ENCODE results near the gene FAM222B.
"Not testable (repeated sequence)": the region's sequence is repeated elsewhere in the genome, so short reads cannot be mapped to it uniquely, and the experiment has no call there.

FAM222B gene

GRCh38 chr17:28729950-28730330 is 112.7 kb downstream of the FAM222B start:
- Mint-ChIP-seq H3K4me3 (no peak overlapping the region), H3K9me3 (no peaks in the 10 kb centered on the region), H3K4me1 (ENCODE audit: low read depth) (peaks cover 31% of the 10 kb centered on the region), H3K27ac (peak overlapping the region; percentile 2), H3K36me3 (ENCODE audit: low read depth) (peaks cover 2% of the 10 kb centered on the region), H3K27me3 (ENCODE audit: low read depth) (no peaks in the 10 kb centered on the region)

GRCh38 chr17:28728364-28729200 is 114.0 kb downstream of the FAM222B start, which contains the start of gene NEK8:
Gene NEK8 (plus strand): TSS chr17:28728788. CDS start chr17:28728814, 26 bp downstream.
- H3K9me3 Mint-ChIP-seq: no peaks in the 10 kb centered on the region
- H3K4me1 Mint-ChIP-seq (ENCODE audit: low read depth): peaks cover 42% of the 10 kb centered on the region
- H3K4me3 Mint-ChIP-seq: peak within 1 kb of the TSS; percentile 91
- peak within 1 kb of the TSS; percentile 97 for H3K27ac Mint-ChIP-seq
- H3K27me3 Mint-ChIP-seq (ENCODE audit: low read depth): no peaks in the 10 kb centered on the region
- H3K36me3 Mint-ChIP-seq (ENCODE audit: low read depth): peaks cover 16% of the 10 kb centered on the region

- Mint-ChIP-seq H3K27ac (peak overlapping the region; percentile 97), H3K4me1 (ENCODE audit: low read depth) (peaks cover 45% of the 10 kb centered on the region), H3K4me3 (peak overlapping the region; percentile 91), H3K9me3 (no peaks in the 10 kb centered on the region), H3K36me3 (ENCODE audit: low read depth) (peaks cover 26% of the 10 kb centered on the region), H3K27me3 (ENCODE audit: low read depth) (no peaks in the 10 kb centered on the region)
These were observed 115.7 kb downstream of the FAM222B start for GRCh38 chr17:28726627-28727491.

- Mint-ChIP-seq H3K27ac (peak within 1 kb of the TSS; percentile 97), H3K27me3 (ENCODE audit: low read depth) (no peaks in the 10 kb centered on the region), H3K36me3 (ENCODE audit: low read depth) (peaks cover 30% of the 10 kb centered on the region), H3K9me3 (no peaks in the 10 kb centered on the region), H3K4me1 (ENCODE audit: low read depth) (peaks cover 48% of the 10 kb centered on the region), H3K4me3 (peak within 1 kb of the TSS; percentile 91)
These were observed 116.4 kb downstream of the FAM222B start, which contains the start of gene TLCD1 for GRCh38 chr17:28726226-28726626. Gene TLCD1 (minus strand): TSS chr17:28726233. CDS start chr17:28726097, 136 bp downstream.

- H3K4me1 Mint-ChIP-seq (ENCODE audit: low read depth): peaks cover 51% of the 10 kb centered on the region
These were observed 116.8 kb downstream of the FAM222B start for GRCh38 chr17:28725660-28726225.

GRCh38 chr17:28725166-28725659 is 117.4 kb downstream of the FAM222B start:
- Mint-ChIP-seq H3K36me3 (ENCODE audit: low read depth) (peaks cover 41% of the 10 kb centered on the region), H3K4me1 (ENCODE audit: low read depth) (peaks cover 54% of the 10 kb centered on the region), H3K27ac (peak overlapping the region; percentile 73), H3K9me3 (no peaks in the 10 kb centered on the region), H3K4me3 (peak overlapping the region; percentile 83), H3K27me3 (ENCODE audit: low read depth) (no peaks in the 10 kb centered on the region)

More at GRCh38 chr17:28725660-28726225, 116.8 kb downstream of the FAM222B start:
- peak overlapping the region; percentile 73 for H3K27ac Mint-ChIP-seq
- peaks cover 35% of the 10 kb centered on the region for H3K36me3 Mint-ChIP-seq (ENCODE audit: low read depth)
- H3K4me3 Mint-ChIP-seq: peak overlapping the region; percentile 83
- no peaks in the 10 kb centered on the region for H3K9me3 Mint-ChIP-seq
- no peaks in the 10 kb centered on the region for H3K27me3 Mint-ChIP-seq (ENCODE audit: low read depth)

- Mint-ChIP-seq H3K4me3 (peak overlapping the region; percentile 83), H3K4me1 (ENCODE audit: low read depth) (peaks cover 53% of the 10 kb centered on the region), H3K9me3 (no peaks in the 10 kb centered on the region), H3K27me3 (ENCODE audit: low read depth) (no peaks in the 10 kb centered on the region), H3K27ac (peak overlapping the region; percentile 73), H3K36me3 (ENCODE audit: low read depth) (peaks cover 46% of the 10 kb centered on the region)
These were observed 118.0 kb downstream of the FAM222B start for GRCh38 chr17:28724500-28725165.

- H3K27me3 Mint-ChIP-seq (ENCODE audit: low read depth); H3K9me3 Mint-ChIP-seq: not testable (repeated sequence)
- Mint-ChIP-seq H3K27ac (peak overlapping the region; percentile 72), H3K4me1 (ENCODE audit: low read depth) (peaks cover 53% of the 10 kb centered on the region), H3K36me3 (ENCODE audit: low read depth) (peaks cover 46% of the 10 kb centered on the region), H3K4me3 (peak overlapping the region; percentile 83)
These were observed 118.6 kb downstream of the FAM222B start for GRCh38 chr17:28723836-28724499.

GRCh38 chr17:28723159-28723835 is 119.3 kb downstream of the FAM222B start:
- Mint-ChIP-seq H3K36me3 (ENCODE audit: low read depth) (peaks cover 46% of the 10 kb centered on the region), H3K27me3 (ENCODE audit: low read depth) (peaks cover 7% of the 10 kb centered on the region), H3K27ac (peak overlapping the region; percentile 72)

GRCh38 chr17:28722417-28723158 is 120.0 kb downstream of the FAM222B start:
- Mint-ChIP-seq H3K4me1 (ENCODE audit: low read depth) (peaks cover 56% of the 10 kb centered on the region), H3K27me3 (ENCODE audit: low read depth) (peaks cover 12% of the 10 kb centered on the region), H3K27ac (no peak overlapping the region), H3K4me3 (peak overlapping the region; percentile 44), H3K9me3 (no peaks in the 10 kb centered on the region), H3K36me3 (ENCODE audit: low read depth) (peaks cover 46% of the 10 kb centered on the region)

More at GRCh38 chr17:28723159-28723835, 119.3 kb downstream of the FAM222B start:
- peaks cover 55% of the 10 kb centered on the region for H3K4me1 Mint-ChIP-seq (ENCODE audit: low read depth)
- no peaks in the 10 kb centered on the region for H3K9me3 Mint-ChIP-seq
- peak overlapping the region; percentile 37 for H3K4me3 Mint-ChIP-seq

GRCh38 chr17:28720997-28721329 is 121.6 kb downstream of the FAM222B start:
- peaks cover 46% of the 10 kb centered on the region for H3K36me3 Mint-ChIP-seq (ENCODE audit: low read depth)
- H3K9me3 Mint-ChIP-seq: not testable (repeated sequence)
- peaks cover 48% of the 10 kb centered on the region for H3K4me1 Mint-ChIP-seq (ENCODE audit: low read depth)
- H3K27me3 Mint-ChIP-seq (ENCODE audit: low read depth): peaks cover 18% of the 10 kb centered on the region
- H3K27ac Mint-ChIP-seq: peak overlapping the region; percentile 96
- peak overlapping the region; percentile 97 for H3K4me3 Mint-ChIP-seq

GRCh38 chr17:28720247-28720996 is 122.2 kb downstream of the FAM222B start:
- Mint-ChIP-seq H3K36me3 (ENCODE audit: low read depth) (peaks cover 46% of the 10 kb centered on the region), H3K4me1 (ENCODE audit: low read depth) (peaks cover 45% of the 10 kb centered on the region)

More at GRCh38 chr17:28720247-28720996, 122.2 kb downstream of the FAM222B start:
- Mint-ChIP-seq H3K27ac (peak overlapping the region; percentile 96), H3K9me3 (no peaks in the 10 kb centered on the region), H3K27me3 (ENCODE audit: low read depth) (peaks cover 24% of the 10 kb centered on the region), H3K4me3 (peak overlapping the region; percentile 97)

Data from T-helper 1 cell treated with Interleukin-12 subunit alpha and Interleukin-12 subunit beta and Interleukin-4 antibody, amounts not matched to agents 30 μg/mL and 1 μg/mL, for 36 hours (primary cell).